Mucosa of descending colon (tissue), 3 donors: ENCODE results near the gene DIAPH2. TPM values are rescaled to one million over a fixed set of nuclear protein-coding genes. Genes with fewer than 3 reads are reported as not detected.
A peak's percentile ranks its signal among the peaks of the same experiment; 100 is the strongest.

Experiments
- ATAC-seq: fragments of 200-7000 bp; cut with Tn5 transposase; one replicate; pipeline ENCODE4 v1.9.1; 2020; ENCODE audit warnings: mild to moderate bottlenecking, moderate library complexity
- DNase-seq, 3 donors: peaks; one replicate each; pipeline ENCODE4 v3.0.0-alpha.2; 2020
- H3K36me3 ChIP-seq: fragments of 200-600 bp; one replicate; pipeline ENCODE4 v1.8.0; 2021; ENCODE audit warnings: low read depth, mild to moderate bottlenecking
- H3K4me1 ChIP-seq: fragments of 200-600 bp; one replicate; pipeline ENCODE4 v1.8.0; 2021; ENCODE audit warnings: low read depth, mild to moderate bottlenecking
- H3K4me3 ChIP-seq: fragments of 200-600 bp; one replicate; pipeline ENCODE4 v1.8.0; 2021; ENCODE audit warnings: mild to moderate bottlenecking
- H3K9me3 ChIP-seq: fragments of 200-600 bp; one replicate; pipeline ENCODE4 v1.8.0; 2021; ENCODE audit warnings: mild to moderate bottlenecking
- CTCF ChIP-seq: fragments of 200-600 bp; IDR thresholded peaks from one replicate; pipeline ENCODE4 v1.8.0; 2022; ENCODE audit warnings: antibody characterized with exemption, mild to moderate bottlenecking
- intact Hi-C, 2 donors: fragments of 100-400 bp; cut with DNase I in 1 of 2; cut with micrococcal nuclease in 1 of 2; formaldehyde crosslinking; loops; one replicate each; pipeline versions ENCODE4 v1.11.0 to v1.11.1; 2022; cut with DNase I, micrococcal nuclease
- total RNA-seq, 3 donors: library from RNA; stranded (reverse); fragmentation: NEBNext Ultra II Directional in 2 of 3; extraction: Animal tissue kit (Norgen Biotek cat#: 25700) in 2 of 3; gene quantifications; one replicate each; pipeline versions ENCODE4 v1.2.1 to v1.2.4, GENCODE V29; 2021 to 2023
- donor health status: DM: no; HTN: no; CAD: no; lungs with moderate emphysema.
- donor health status: DM: no; HTN: no; CAD: no.
- donor health status: DM: no; HTN: yes; CAD: no.

Gene DIAPH2
- total RNA-seq, 3 donors from 2014 or later, result 26.7 to 40.2 (median 29.6) TPM

DNA sequence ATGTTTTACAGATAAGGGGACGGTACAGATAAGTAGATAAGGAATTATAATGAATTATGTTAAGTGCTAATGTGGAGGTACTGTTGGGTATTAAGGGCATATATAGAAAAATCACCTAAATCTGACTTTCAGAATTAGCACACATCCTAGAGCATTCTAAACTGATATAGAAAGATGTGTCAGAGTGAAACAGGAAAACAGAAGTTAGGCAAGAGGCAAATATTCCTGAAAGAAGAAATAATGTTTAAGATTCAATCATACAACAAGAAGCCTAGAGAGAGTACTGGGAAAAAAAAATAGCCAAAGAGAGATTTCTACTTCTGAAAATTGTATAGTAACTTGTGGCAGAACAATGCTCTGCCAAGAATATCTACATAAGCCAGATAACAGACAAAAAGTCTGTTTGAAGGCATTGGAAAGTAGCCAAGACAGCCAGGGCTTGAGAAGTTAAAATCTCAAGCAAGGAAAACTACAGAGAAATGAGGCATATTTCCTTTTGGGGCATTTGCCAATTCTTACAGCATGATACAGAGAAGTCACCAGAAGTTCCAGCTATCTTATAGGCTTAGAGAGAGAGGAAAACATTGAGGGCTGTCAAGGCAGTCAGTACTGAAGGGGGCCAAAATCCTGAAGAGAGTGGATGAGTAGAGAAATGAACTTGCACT, 845.0 kb downstream of the DIAPH2 start:
- ATAC-seq, result no peak
- H3K4me3 ChIP-seq, result no peak overlapping the region
- H3K9me3 ChIP-seq, result no peaks in the 10 kb centered on the region
- no peak for TF ChIP-seq CTCF
- DNase-seq, result no peak
- H3K4me1 ChIP-seq, result no peaks in the 10 kb centered on the region
- intact Hi-C loops, result no loop called here
- no peaks in the 10 kb centered on the region for H3K36me3 ChIP-seq

GRCh38 chrX:97531825-97532224, 847.2 kb downstream of the DIAPH2 start:
- TF ChIP-seq CTCF, result no peak
- ATAC-seq, result no peak
- no peak for DNase-seq
- Histone ChIP-seq H3K4me1 (no peaks in the 10 kb centered on the region), H3K4me3 (no peak overlapping the region), H3K36me3 (no peaks in the 10 kb centered on the region), H3K9me3 (no peaks in the 10 kb centered on the region)
- intact Hi-C loops, result no loop called here

DNA sequence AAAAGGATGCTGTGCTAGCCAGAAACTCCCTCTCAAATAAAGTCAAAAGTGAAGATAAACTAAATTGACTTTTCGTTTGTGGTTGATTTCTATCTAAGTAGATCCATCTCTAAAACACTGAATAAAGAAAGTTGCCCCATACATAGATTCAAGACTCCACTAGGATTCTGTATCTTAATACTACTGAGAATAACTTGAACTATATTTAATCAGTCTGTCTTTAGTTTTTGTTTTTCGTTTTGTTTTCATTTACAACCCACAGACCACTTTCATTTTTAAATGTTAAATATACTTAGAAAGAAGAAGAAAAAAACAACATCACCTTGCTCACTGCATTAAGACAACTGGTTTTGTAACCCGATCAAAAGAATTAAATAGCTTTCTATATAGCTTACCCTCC, 854.1 kb downstream of the DIAPH2 start:
- no peaks in the 10 kb centered on the region for H3K9me3 ChIP-seq
- intact Hi-C loops, result no loop called here
- no peak for TF ChIP-seq CTCF
- no peak overlapping the region for H3K4me3 ChIP-seq
- ATAC-seq (no peak), DNase-seq (no peak)
- H3K36me3 ChIP-seq, result no peaks in the 10 kb centered on the region
- H3K4me1 ChIP-seq, result no peaks in the 10 kb centered on the region

GRCh38 chrX:97539970-97540519, 855.4 kb downstream of the DIAPH2 start:
- Histone ChIP-seq H3K4me3 (no peak overlapping the region), H3K36me3 (no peaks in the 10 kb centered on the region), H3K4me1 (no peaks in the 10 kb centered on the region), H3K9me3 (no peaks in the 10 kb centered on the region)
- DNase-seq, result peak in 1 of 3 donors; percentile 8
- no peak for ATAC-seq
- intact Hi-C loops, result no loop called here
- TF ChIP-seq CTCF, result no peak

GRCh38 chrX:97547877-97548578, 863.4 kb downstream of the DIAPH2 start:
- intact Hi-C loops, result no loop called here
- ATAC-seq, result no peak
- Histone ChIP-seq H3K4me1 (no peaks in the 10 kb centered on the region), H3K36me3 (no peaks in the 10 kb centered on the region), H3K9me3 (no peaks in the 10 kb centered on the region), H3K4me3 (no peak overlapping the region)
- no peak for TF ChIP-seq CTCF
- no peak for DNase-seq
